HEK293 (cell line): ENCODE measurements around the gene DIS3L.

Experiments
- GLIS1 ChIP-seq: fragments of 450-650 bp; formaldehyde crosslinking; IDR thresholded peaks from 2 replicates; pipeline ENCODE4 v1.5.1; 2016; ENCODE audit warnings: missing biosample characterization, missing genetic modification characterization
- KLF10 ChIP-seq: fragments of 450-650 bp; IDR thresholded peaks from 2 replicates; pipeline ENCODE4 v1.5.1; 2018; ENCODE audit warnings: missing biosample characterization, mild to moderate bottlenecking, missing genetic modification characterization
- KLF9 ChIP-seq: fragments of 450-650 bp; formaldehyde crosslinking; IDR thresholded peaks from 2 replicates; pipeline ENCODE4 v1.5.1; 2016; ENCODE audit warnings: missing biosample characterization, missing genetic modification characterization, low read depth
- PBX3 ChIP-seq: sonication (generic); formaldehyde crosslinking; IDR thresholded peaks from 2 replicates; pipeline ENCODE4 v1.8.1; 2022; ENCODE audit warnings: mild to moderate bottlenecking, moderate library complexity, missing genetic modification reagents
- PRDM2 ChIP-seq: fragments of 450-650 bp; formaldehyde crosslinking; IDR thresholded peaks from 2 replicates; pipeline ENCODE4 v1.5.1; 2016; ENCODE audit warnings: missing biosample characterization, missing genetic modification characterization, borderline replicate concordance
- RBAK ChIP-seq: fragments of 450-650 bp; formaldehyde crosslinking; IDR thresholded peaks from 2 replicates; pipeline ENCODE4 v1.5.1; 2016; ENCODE audit warnings: missing biosample characterization, missing genetic modification characterization
- REST ChIP-seq: fragments of 450-650 bp; formaldehyde crosslinking; IDR thresholded peaks from 2 replicates; pipeline ENCODE4 v1.5.1; 2016; ENCODE audit warnings: missing biosample characterization, missing genetic modification characterization
- SCRT1 ChIP-seq: fragments of 450-650 bp; formaldehyde crosslinking; IDR thresholded peaks from 2 replicates; pipeline ENCODE4 v1.5.1; 2016; ENCODE audit warnings: missing biosample characterization, missing genetic modification characterization, borderline replicate concordance
- SP2 ChIP-seq: fragments of 450-650 bp; formaldehyde crosslinking; IDR thresholded peaks from 2 replicates; pipeline ENCODE4 v1.5.1; 2016; ENCODE audit warnings: missing biosample characterization, missing genetic modification characterization
- SP3 ChIP-seq: fragments of 450-650 bp; formaldehyde crosslinking; IDR thresholded peaks from 2 replicates; pipeline ENCODE4 v1.5.1; 2016; ENCODE audit warnings: missing biosample characterization, missing genetic modification characterization
- ZBTB48 ChIP-seq: fragments of 450-650 bp; formaldehyde crosslinking; IDR thresholded peaks from 2 replicates; pipeline ENCODE4 v1.5.1; 2016; ENCODE audit warnings: missing biosample characterization, missing genetic modification characterization
- ZFP3 ChIP-seq: fragments of 450-650 bp; formaldehyde crosslinking; IDR thresholded peaks from 2 replicates; pipeline ENCODE4 v1.5.1; 2016; ENCODE audit warnings: low read depth, missing biosample characterization, missing genetic modification characterization
- ZNF2 ChIP-seq: fragments of 450-650 bp; formaldehyde crosslinking; IDR thresholded peaks from 2 replicates; pipeline ENCODE4 v1.5.1; 2016; ENCODE audit warnings: missing biosample characterization, missing genetic modification characterization
- ZNF23 ChIP-seq: fragments of 450-650 bp; formaldehyde crosslinking; IDR thresholded peaks from 2 replicates; pipeline ENCODE4 v1.5.1; 2016; ENCODE audit warnings: missing biosample characterization, missing genetic modification characterization, borderline replicate concordance
- ZNF239 ChIP-seq: fragments of 450-650 bp; formaldehyde crosslinking; IDR thresholded peaks from 2 replicates; pipeline ENCODE4 v1.5.1; 2016; ENCODE audit warnings: missing biosample characterization, missing genetic modification characterization
- ZNF24 ChIP-seq: fragments of 450-650 bp; formaldehyde crosslinking; IDR thresholded peaks from 2 replicates; pipeline ENCODE4 v1.5.1; 2016; ENCODE audit warnings: missing biosample characterization, missing genetic modification characterization
- ZNF549 ChIP-seq: fragments of 450-650 bp; IDR thresholded peaks from 2 replicates; pipeline ENCODE4 v1.5.1; 2018; ENCODE audit warnings: missing biosample characterization, missing genetic modification characterization, mild to moderate bottlenecking, inconsistent platforms, moderate library complexity
- ZNF629 ChIP-seq: fragments of 450-650 bp; formaldehyde crosslinking; IDR thresholded peaks from 2 replicates; pipeline ENCODE4 v1.5.1; 2017; ENCODE audit warnings: missing biosample characterization, missing genetic modification characterization
- ZNF785 ChIP-seq: fragments of 450-650 bp; formaldehyde crosslinking; IDR thresholded peaks from 2 replicates; pipeline ENCODE4 v1.5.1; 2016; ENCODE audit warnings: missing biosample characterization, missing genetic modification characterization
- ZNF791 ChIP-seq: fragments of 450-650 bp; formaldehyde crosslinking; IDR thresholded peaks from 2 replicates; pipeline ENCODE4 v1.5.1; 2016; ENCODE audit warnings: missing biosample characterization, missing genetic modification characterization
- ZNF843 ChIP-seq: fragments of 450-650 bp; formaldehyde crosslinking; IDR thresholded peaks from 2 replicates; pipeline ENCODE4 v1.5.1; 2016; ENCODE audit warnings: missing biosample characterization, missing genetic modification characterization
- TF ChIP-seq, protein P1 (sequence below): fragments of 450-650 bp; formaldehyde crosslinking; IDR thresholded peaks from 2 replicates; pipeline ENCODE4 v1.5.1; 2016; ENCODE audit warnings: missing biosample characterization, missing genetic modification characterization
- TF ChIP-seq, protein P2 (sequence below): fragments of 450-650 bp; formaldehyde crosslinking; IDR thresholded peaks from 2 replicates; pipeline ENCODE4 v1.5.1; 2016; ENCODE audit warnings: missing biosample characterization, missing genetic modification characterization
- TF ChIP-seq, protein P3 (sequence below): fragments of 450-650 bp; formaldehyde crosslinking; IDR thresholded peaks from 2 replicates; pipeline ENCODE4 v1.5.1; 2016; ENCODE audit warnings: missing biosample characterization, missing genetic modification characterization, low read depth

DIS3L gene

GRCh38 chr15:66292571-66293418 is 573 bp upstream of the DIS3L start (continued):
- TF ChIP-seq, protein P1, sequence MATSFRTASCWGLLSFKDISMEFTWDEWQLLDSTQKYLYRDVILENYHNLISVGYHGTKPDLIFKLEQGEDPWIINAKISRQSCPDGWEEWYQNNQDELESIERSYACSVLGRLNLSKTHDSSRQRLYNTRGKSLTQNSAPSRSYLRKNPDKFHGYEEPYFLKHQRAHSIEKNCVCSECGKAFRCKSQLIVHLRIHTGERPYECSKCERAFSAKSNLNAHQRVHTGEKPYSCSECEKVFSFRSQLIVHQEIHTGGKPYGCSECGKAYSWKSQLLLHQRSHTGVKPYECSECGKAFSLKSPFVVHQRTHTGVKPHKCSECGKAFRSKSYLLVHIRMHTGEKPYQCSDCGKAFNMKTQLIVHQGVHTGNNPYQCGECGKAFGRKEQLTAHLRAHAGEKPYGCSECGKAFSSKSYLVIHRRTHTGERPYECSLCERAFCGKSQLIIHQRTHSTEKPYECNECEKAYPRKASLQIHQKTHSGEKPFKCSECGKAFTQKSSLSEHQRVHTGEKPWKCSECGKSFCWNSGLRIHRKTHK (tag by site-specific recombination) = no peak
- TF ChIP-seq ZNF843 (tag by site-specific recombination) = no peak
- TF ChIP-seq SP2 = peak; percentile 34
- no peak for TF ChIP-seq ZNF23 (tag by site-specific recombination)
- no peak for TF ChIP-seq ZNF791 (tag by site-specific recombination)
- TF ChIP-seq ZFP3 (tag by site-specific recombination) = no peak
- no peak for TF ChIP-seq ZNF549 (tag by site-specific recombination)
- TF ChIP-seq ZBTB48 = no peak
- TF ChIP-seq ZNF2 = no peak
- TF ChIP-seq, protein P2, sequence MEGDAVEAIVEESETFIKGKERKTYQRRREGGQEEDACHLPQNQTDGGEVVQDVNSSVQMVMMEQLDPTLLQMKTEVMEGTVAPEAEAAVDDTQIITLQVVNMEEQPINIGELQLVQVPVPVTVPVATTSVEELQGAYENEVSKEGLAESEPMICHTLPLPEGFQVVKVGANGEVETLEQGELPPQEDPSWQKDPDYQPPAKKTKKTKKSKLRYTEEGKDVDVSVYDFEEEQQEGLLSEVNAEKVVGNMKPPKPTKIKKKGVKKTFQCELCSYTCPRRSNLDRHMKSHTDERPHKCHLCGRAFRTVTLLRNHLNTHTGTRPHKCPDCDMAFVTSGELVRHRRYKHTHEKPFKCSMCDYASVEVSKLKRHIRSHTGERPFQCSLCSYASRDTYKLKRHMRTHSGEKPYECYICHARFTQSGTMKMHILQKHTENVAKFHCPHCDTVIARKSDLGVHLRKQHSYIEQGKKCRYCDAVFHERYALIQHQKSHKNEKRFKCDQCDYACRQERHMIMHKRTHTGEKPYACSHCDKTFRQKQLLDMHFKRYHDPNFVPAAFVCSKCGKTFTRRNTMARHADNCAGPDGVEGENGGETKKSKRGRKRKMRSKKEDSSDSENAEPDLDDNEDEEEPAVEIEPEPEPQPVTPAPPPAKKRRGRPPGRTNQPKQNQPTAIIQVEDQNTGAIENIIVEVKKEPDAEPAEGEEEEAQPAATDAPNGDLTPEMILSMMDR (tag by site-specific recombination) = no peak
- TF ChIP-seq, protein P3, sequence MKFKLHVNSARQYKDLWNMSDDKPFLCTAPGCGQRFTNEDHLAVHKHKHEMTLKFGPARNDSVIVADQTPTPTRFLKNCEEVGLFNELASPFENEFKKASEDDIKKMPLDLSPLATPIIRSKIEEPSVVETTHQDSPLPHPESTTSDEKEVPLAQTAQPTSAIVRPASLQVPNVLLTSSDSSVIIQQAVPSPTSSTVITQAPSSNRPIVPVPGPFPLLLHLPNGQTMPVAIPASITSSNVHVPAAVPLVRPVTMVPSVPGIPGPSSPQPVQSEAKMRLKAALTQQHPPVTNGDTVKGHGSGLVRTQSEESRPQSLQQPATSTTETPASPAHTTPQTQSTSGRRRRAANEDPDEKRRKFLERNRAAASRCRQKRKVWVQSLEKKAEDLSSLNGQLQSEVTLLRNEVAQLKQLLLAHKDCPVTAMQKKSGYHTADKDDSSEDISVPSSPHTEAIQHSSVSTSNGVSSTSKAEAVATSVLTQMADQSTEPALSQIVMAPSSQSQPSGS = no peak
- TF ChIP-seq KLF9 (tag by site-specific recombination) = no peak
- no peak for TF ChIP-seq PRDM2 (tag by site-specific recombination)
- no peak for TF ChIP-seq SCRT1 (tag by site-specific recombination)
- no peak for TF ChIP-seq ZNF785 (tag by site-specific recombination)
- no peak for TF ChIP-seq REST (tag by site-specific recombination)
- TF ChIP-seq GLIS1 (tag by site-specific recombination) = peak; percentile 6; the same call in 1 of the 2 replicates
- TF ChIP-seq SP3 (tag by site-specific recombination) = peak; percentile 24
- TF ChIP-seq ZNF239 (tag by site-specific recombination) = no peak
- TF ChIP-seq RBAK = no peak
- no peak for TF ChIP-seq KLF10 (tag by site-specific recombination)
- no peak for TF ChIP-seq ZNF629 (tag by site-specific recombination)
- no peak for TF ChIP-seq ZNF24
- TF ChIP-seq PBX3 (CRISPR knock-in tag) = no peak
